Measurements from ENCODE around the gene CREG2. TPM values are rescaled to one million over a fixed set of nuclear protein-coding genes. Genes with fewer than 3 reads are reported as not detected.

CREG2 gene
- total RNA-seq, 1 experiment from 2014 or later = 12.3 TPM

- TF ChIP-seq EZH2 (IDR thresholded peaks at IDR 0.05; ENCODE audit: low read depth) = no peak
- TF ChIP-seq, protein P1, sequence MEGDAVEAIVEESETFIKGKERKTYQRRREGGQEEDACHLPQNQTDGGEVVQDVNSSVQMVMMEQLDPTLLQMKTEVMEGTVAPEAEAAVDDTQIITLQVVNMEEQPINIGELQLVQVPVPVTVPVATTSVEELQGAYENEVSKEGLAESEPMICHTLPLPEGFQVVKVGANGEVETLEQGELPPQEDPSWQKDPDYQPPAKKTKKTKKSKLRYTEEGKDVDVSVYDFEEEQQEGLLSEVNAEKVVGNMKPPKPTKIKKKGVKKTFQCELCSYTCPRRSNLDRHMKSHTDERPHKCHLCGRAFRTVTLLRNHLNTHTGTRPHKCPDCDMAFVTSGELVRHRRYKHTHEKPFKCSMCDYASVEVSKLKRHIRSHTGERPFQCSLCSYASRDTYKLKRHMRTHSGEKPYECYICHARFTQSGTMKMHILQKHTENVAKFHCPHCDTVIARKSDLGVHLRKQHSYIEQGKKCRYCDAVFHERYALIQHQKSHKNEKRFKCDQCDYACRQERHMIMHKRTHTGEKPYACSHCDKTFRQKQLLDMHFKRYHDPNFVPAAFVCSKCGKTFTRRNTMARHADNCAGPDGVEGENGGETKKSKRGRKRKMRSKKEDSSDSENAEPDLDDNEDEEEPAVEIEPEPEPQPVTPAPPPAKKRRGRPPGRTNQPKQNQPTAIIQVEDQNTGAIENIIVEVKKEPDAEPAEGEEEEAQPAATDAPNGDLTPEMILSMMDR (conservative IDR thresholded peaks at IDR 0.05) = no peak
- CTCF ChIA-PET = no interaction called here
- BruUV-seq (replicated peaks) = no TSS peak
- Histone ChIP-seq H3K79me2 (ENCODE audit: low read depth) (no peaks in the 10 kb centered on the region), H3K27me3 (ENCODE audit: insufficient read depth, low read depth) (no peaks in the 10 kb centered on the region), H3K4me1 (replicated peaks; ENCODE audit: insufficient read depth) (no peaks in the 10 kb centered on the region), H2AFZ (no peak overlapping the region), H3K9me2 (ENCODE audit: insufficient read depth) (no peaks in the 10 kb centered on the region), H3K36me3 (ENCODE audit: low read depth) (no peaks in the 10 kb centered on the region), H3K9me3 (ENCODE audit: insufficient read depth, low read depth) (no peaks in the 10 kb centered on the region), H3K4me3 (no peak overlapping the region), H3K27ac (no peak overlapping the region), H3K4me2 (no peak overlapping the region), H4K20me1 (ENCODE audit: insufficient read depth) (no peaks in the 10 kb centered on the region), H3F3A (ENCODE audit: insufficient read depth, low read depth) (no peaks in the 10 kb centered on the region)
- intact Hi-C loops (cut with micrococcal nuclease; ENCODE audit: unreplicated experiment) = no loop called here
- DNase-seq = no peak
- POLR2A ChIA-PET (ENCODE audit: unreplicated experiment) = no interaction called here
These were observed 14.5 kb downstream of the CREG2 start for GRCh38 chr2:101372792-101373191.

DNA sequence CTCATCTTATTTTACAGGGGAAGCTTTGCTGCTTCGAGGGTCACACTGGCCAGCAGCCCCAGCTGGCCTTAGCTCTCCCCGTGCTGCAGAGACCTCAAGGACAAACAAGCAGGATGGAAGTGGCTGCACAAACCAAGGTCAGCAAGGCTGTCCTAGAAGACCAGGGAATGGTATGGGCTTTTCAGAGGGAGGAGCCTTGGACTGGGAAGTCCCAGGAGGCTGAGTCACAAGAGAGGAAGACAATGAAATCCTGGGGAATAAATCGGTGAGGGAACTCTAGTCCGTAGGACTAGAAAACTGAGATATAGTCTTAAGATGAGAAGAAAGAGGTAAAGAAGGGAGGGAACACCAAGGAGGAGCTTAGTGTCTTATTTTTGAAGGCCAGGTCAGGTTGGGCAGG, 15.7 kb downstream of the CREG2 start:
- BruUV-seq (replicated peaks) = no TSS peak
- Histone ChIP-seq H3K4me2 (no peak overlapping the region), H3K27me3 (ENCODE audit: insufficient read depth, low read depth) (no peaks in the 10 kb centered on the region), H3F3A (ENCODE audit: insufficient read depth, low read depth) (no peaks in the 10 kb centered on the region), H3K4me1 (replicated peaks; ENCODE audit: insufficient read depth) (no peaks in the 10 kb centered on the region), H3K27ac (no peak overlapping the region), H2AFZ (no peak overlapping the region), H4K20me1 (ENCODE audit: insufficient read depth) (no peaks in the 10 kb centered on the region), H3K79me2 (ENCODE audit: low read depth) (no peaks in the 10 kb centered on the region), H3K9me3 (ENCODE audit: insufficient read depth, low read depth) (no peaks in the 10 kb centered on the region), H3K9me2 (ENCODE audit: insufficient read depth) (no peaks in the 10 kb centered on the region), H3K36me3 (ENCODE audit: low read depth) (no peaks in the 10 kb centered on the region), H3K4me3 (no peak overlapping the region)
- intact Hi-C loops (cut with micrococcal nuclease; ENCODE audit: unreplicated experiment) = no loop called here
- ChIA-PET CTCF (no interaction called here), POLR2A (ENCODE audit: unreplicated experiment) (no interaction called here)
- TF ChIP-seq EZH2 (IDR thresholded peaks at IDR 0.05; ENCODE audit: low read depth) = no peak
- TF ChIP-seq, protein P1 (conservative IDR thresholded peaks at IDR 0.05) = no peak
- DNase-seq = no peak

DNA sequence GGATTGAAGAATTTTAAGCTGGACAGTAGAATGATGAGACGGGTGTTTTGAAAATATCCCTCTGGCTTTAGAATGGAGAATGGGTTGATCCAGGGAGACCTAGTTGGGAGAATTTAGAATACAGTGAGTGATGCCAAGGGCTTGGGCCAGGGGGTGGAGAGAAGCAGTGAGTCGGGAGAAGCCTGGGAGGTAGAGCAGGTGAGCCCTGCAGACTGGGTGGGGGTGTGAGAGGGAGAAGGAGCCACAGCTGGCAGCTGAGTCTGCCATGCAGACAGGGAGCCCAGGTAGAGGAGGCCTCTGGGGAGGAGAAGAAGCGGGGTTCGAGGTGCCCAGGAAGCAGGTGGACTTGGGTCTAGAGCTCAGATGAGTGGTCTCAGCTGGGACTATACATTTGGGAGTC, 18.2 kb downstream of the CREG2 start:
- Histone ChIP-seq H3K27me3 (ENCODE audit: insufficient read depth, low read depth) (no peaks in the 10 kb centered on the region), H3K79me2 (ENCODE audit: low read depth) (no peaks in the 10 kb centered on the region), H3K36me3 (ENCODE audit: low read depth) (no peaks in the 10 kb centered on the region), H3K4me3 (no peak overlapping the region), H3F3A (ENCODE audit: insufficient read depth, low read depth) (no peaks in the 10 kb centered on the region), H3K4me1 (replicated peaks; ENCODE audit: insufficient read depth) (no peaks in the 10 kb centered on the region), H3K4me2 (no peak overlapping the region), H2AFZ (no peak overlapping the region), H3K9me2 (ENCODE audit: insufficient read depth) (no peaks in the 10 kb centered on the region), H3K9me3 (ENCODE audit: insufficient read depth, low read depth) (no peaks in the 10 kb centered on the region), H3K27ac (no peak overlapping the region), H4K20me1 (ENCODE audit: insufficient read depth) (no peaks in the 10 kb centered on the region)
- no TSS peak for BruUV-seq (replicated peaks)
- TF ChIP-seq EZH2 (IDR thresholded peaks at IDR 0.05; ENCODE audit: low read depth) = no peak
- TF ChIP-seq, protein P1 (conservative IDR thresholded peaks at IDR 0.05) = no peak
- intact Hi-C loops (cut with micrococcal nuclease; ENCODE audit: unreplicated experiment) = no loop called here
- ChIA-PET CTCF (no interaction called here), POLR2A (ENCODE audit: unreplicated experiment) (no interaction called here)
- DNase-seq = no peak
